ENCODE results near the gene DLG5. TPM values are rescaled to one million over a fixed set of nuclear protein-coding genes. Genes with fewer than 3 reads are reported as not detected.

The DLG5 gene
- total RNA-seq, 2 donors from 2014 or later, result 72.3 to 134 TPM

GRCh38 chr10:77837248-77837924, 89.2 kb downstream of the DLG5 start:
- Histone ChIP-seq H3K9me3 (no peaks in the 10 kb centered on the region), H3K27me3 (replicated peaks; ENCODE audit: insufficient read depth) (no peaks in the 10 kb centered on the region), H3K4me3 (no peak overlapping the region), H3K4me1 (replicated peaks) (no peaks in the 10 kb centered on the region), H3K27ac (peak overlapping the region in 1 of 2 donors; percentile 34), H3K36me3 (peaks cover 5 to 24% of the 10 kb centered on the region in 2 donors)
- intact Hi-C loops (cut with DNase I), result no loop called here
- no peak for DNase-seq (ENCODE audit: low spot score)
- 73% methylated on average over 10 of the region's 10 CpGs for whole genome bisulfite sequencing
- TF ChIP-seq POLR2A (IDR thresholded peaks at IDR 0.05) (no peak), CTCF (IDR thresholded peaks at IDR 0.05) (no peak)

- DNase-seq (ENCODE audit: low spot score), result peak; percentile 63
- WGBS, result 51% methylated on average over 11 of the region's 11 CpGs
- no peak overlapping the region for H3K4me3 ChIP-seq
- intact Hi-C loops (cut with DNase I), result no loop called here
- TF ChIP-seq CTCF (IDR thresholded peaks at IDR 0.05) (no peak), POLR2A (IDR thresholded peaks at IDR 0.05) (no peak), POLR2AphosphoS5 (IDR thresholded peaks at IDR 0.05) (peak; percentile 82)
- H3K27ac ChIP-seq, result peak overlapping the region; percentile 34 to 54
- no peaks in the 10 kb centered on the region for H3K27me3 ChIP-seq (replicated peaks; ENCODE audit: insufficient read depth)
- H3K9me3 ChIP-seq, result no peaks in the 10 kb centered on the region
- peaks cover 1 to 17% of the 10 kb centered on the region in 2 donors for H3K36me3 ChIP-seq
- no peaks in the 10 kb centered on the region for H3K4me1 ChIP-seq (replicated peaks)
These were observed 90.2 kb downstream of the DLG5 start for GRCh38 chr10:77836299-77836820.

- intact Hi-C loops (cut with DNase I), result no loop called here
- no peak for DNase-seq (ENCODE audit: low spot score)
- H3K36me3 ChIP-seq, result peaks cover 3 to 11% of the 10 kb centered on the region in 2 donors
- H3K4me1 ChIP-seq (replicated peaks), result no peaks in the 10 kb centered on the region
- peak overlapping the region; percentile 34 to 54 for H3K27ac ChIP-seq
- H3K9me3 ChIP-seq, result no peaks in the 10 kb centered on the region
- no peak overlapping the region for H3K4me3 ChIP-seq
- H3K27me3 ChIP-seq (replicated peaks; ENCODE audit: insufficient read depth), result no peaks in the 10 kb centered on the region
- WGBS, result 54% methylated on average over 14 of the region's 14 CpGs
- TF ChIP-seq CTCF (IDR thresholded peaks at IDR 0.05) (no peak), POLR2AphosphoS5 (IDR thresholded peaks at IDR 0.05) (peak; percentile 21)
These were observed 90.9 kb downstream of the DLG5 start for GRCh38 chr10:77835669-77836086.

- Histone ChIP-seq H3K27ac (peak overlapping the region; percentile 34 to 54), H3K9me3 (no peaks in the 10 kb centered on the region), H3K27me3 (replicated peaks; ENCODE audit: insufficient read depth) (no peaks in the 10 kb centered on the region), H3K4me3 (no peak overlapping the region), H3K4me1 (replicated peaks) (no peaks in the 10 kb centered on the region), H3K36me3 (peaks cover 7 to 11% of the 10 kb centered on the region in 2 donors)
- WGBS, result 80% methylated on average over 13 of the region's 13 CpGs
- intact Hi-C loops (cut with DNase I), result no loop called here
- no peak for DNase-seq (ENCODE audit: low spot score)
- TF ChIP-seq POLR2A (IDR thresholded peaks at IDR 0.05) (no peak), POLR2AphosphoS5 (IDR thresholded peaks at IDR 0.05) (no peak), CTCF (IDR thresholded peaks at IDR 0.05) (no peak)
These were observed 91.4 kb downstream of the DLG5 start for GRCh38 chr10:77834943-77835668.

Measured in prostate gland (tissue), 2 donors.